ENCODE results near the gene EIPR1.

- TF ChIP-seq CTCF (IDR thresholded peaks at IDR 0.05) (no peak), POLR2A (IDR thresholded peaks at IDR 0.05) (no peak)
Observed at GRCh38 chr2:3182848-3183247, 194.8 kb downstream of the EIPR1 start.
